ENCODE data around the gene PLA2G12A. TPM values are rescaled to one million over a fixed set of nuclear protein-coding genes. Genes with fewer than 3 reads are reported as not detected.

The PLA2G12A gene
- polyA plus RNA-seq, 1 of the 3 experiments (the other 2 are of a cell fraction): 7.9 TPM

DNA sequence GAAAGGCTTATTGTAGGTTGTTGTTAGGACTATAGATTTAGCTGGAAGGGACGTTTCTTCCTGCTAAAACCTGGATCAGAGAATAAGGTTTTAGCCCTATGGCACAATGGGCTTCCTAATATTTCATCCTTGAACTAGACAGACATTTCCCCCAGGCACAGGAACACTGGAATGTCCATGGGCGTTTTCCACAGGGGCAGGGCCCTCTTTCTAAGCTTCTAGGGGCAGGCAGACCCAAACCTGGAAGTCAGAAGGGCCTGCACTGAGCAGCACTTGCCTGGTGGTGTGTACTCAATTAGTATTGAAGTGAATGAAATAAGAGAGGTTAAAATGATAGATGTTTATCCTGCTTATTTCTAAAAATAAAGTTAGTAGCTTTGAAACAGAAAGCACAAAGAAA lies 67.8 kb downstream of the PLA2G12A start:
- H3K9ac ChIP-seq: no peak overlapping the region
- H3K27ac ChIP-seq (ENCODE audit: low read depth in 2 of 2, low read length in 1 of 2): no peak overlapping the region
- ChIA-PET POLR2A (no interaction called here), CTCF (interaction anchor here (1.0 kb wide), 1 partner anchor 229 kb away, joined by 4 read pairs; no protein-coding TSS in a partner anchor)
- no peak for TF ChIP-seq GATA2 (CRISPR knock-in tag; IDR thresholded peaks at IDR 0.05)
- H3K9me2 ChIP-seq: no peaks in the 10 kb centered on the region
- H2AFZ ChIP-seq (ENCODE audit: low read depth): no peak overlapping the region
- H3K36me3 ChIP-seq (replicated peaks in 1 of 2; ENCODE audit: control insufficient read depth in 1 of 2, insufficient read depth in 2 of 2, low read length in 1 of 2): no peaks in the 10 kb centered on the region
- H3K4me3 ChIP-seq (ENCODE audit: low read depth in 2 of 2, low read length in 1 of 2): no peak overlapping the region
- H3K27me3 ChIP-seq (ENCODE audit: insufficient read depth): no peaks in the 10 kb centered on the region
- no peaks in the 10 kb centered on the region for H3K9me3 ChIP-seq
- DNase-seq: no peak
- H4K20me1 ChIP-seq (ENCODE audit: insufficient read depth): no peaks in the 10 kb centered on the region
- H3F3A ChIP-seq (replicated peaks; ENCODE audit: insufficient read depth): no peaks in the 10 kb centered on the region
- H3K4me1 ChIP-seq (ENCODE audit: control insufficient read depth in 1 of 2, insufficient read depth in 2 of 2, low read depth in 1 of 2, low read length in 1 of 2): no peaks in the 10 kb centered on the region
- no peak overlapping the region for H3K4me2 ChIP-seq
- 57% methylated on average over 2 of the region's 2 CpGs for WGBS (ENCODE audit: low lambda C conversion rate)
- no peaks in the 10 kb centered on the region for H3K79me2 ChIP-seq (ENCODE audit: insufficient read depth)

Small RNA genes lying within 50 kb of the gene (small RNA-seq; reads per million reads assigned to genes)
- 0 reads per million in 7 experiments for gene HIGD1AP14

Other genes with a start within 250 kb of the PLA2G12A start
- 31.5 and 39.3 TPM in 2 replicates for gene MCUB, start 169.8 kb downstream of the PLA2G12A start, polyA plus RNA-seq (2012; rRNA removed)
- gene CASP6, start 26.6 kb downstream of the PLA2G12A start, polyA plus RNA-seq (2012; rRNA removed): 30.2 and 55.3 TPM in 2 replicates
- gene CFI, start 71.9 kb upstream of the PLA2G12A start, polyA plus RNA-seq (2012; rRNA removed): 19.6 and 27.0 TPM in 2 replicates
- gene GAR1, start 85.7 kb upstream of the PLA2G12A start, polyA plus RNA-seq (2012; rRNA removed): 37.5 and 40.5 TPM in 2 replicates
- 0.05 and 0.10 TPM in 2 replicates for gene RRH, start 97.9 kb upstream of the PLA2G12A start, polyA plus RNA-seq (2012; rRNA removed)
- gene LRIT3, start 118.0 kb upstream of the PLA2G12A start, polyA plus RNA-seq (2012; rRNA removed): 0.02 TPM in 1 of 2 replicates, not detected in the other
- 0.89 and 2.4 TPM in 2 replicates for gene EGF, start 182.8 kb upstream of the PLA2G12A start, polyA plus RNA-seq (2012; rRNA removed)

Measured in SK-N-SH (cell line).